ENCODE measurements around the gene LRMDA.

DNA sequence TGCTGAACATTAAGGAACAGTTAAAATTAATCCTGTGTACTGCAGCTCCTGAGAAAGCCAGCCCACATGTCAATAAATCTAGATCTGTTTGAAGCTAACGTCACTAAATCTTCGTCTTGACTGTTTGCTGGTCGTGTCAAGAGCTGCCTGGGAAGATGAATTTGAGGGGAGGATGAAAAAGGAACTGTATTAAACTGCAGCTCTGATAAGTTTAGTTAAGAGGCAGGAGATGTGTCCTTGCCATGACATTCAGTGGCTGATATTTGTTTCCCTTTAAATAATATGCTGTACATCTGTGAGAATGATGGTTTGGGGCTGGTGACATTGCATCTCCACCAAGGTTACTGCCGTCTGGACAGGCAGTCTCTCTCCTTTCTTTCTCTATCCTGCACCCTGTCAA lies 435.3 kb downstream of the LRMDA start:
- TF ChIP-seq POLR2A (IDR thresholded peaks at IDR 0.05), result no peak
- TF ChIP-seq, protein P1, sequence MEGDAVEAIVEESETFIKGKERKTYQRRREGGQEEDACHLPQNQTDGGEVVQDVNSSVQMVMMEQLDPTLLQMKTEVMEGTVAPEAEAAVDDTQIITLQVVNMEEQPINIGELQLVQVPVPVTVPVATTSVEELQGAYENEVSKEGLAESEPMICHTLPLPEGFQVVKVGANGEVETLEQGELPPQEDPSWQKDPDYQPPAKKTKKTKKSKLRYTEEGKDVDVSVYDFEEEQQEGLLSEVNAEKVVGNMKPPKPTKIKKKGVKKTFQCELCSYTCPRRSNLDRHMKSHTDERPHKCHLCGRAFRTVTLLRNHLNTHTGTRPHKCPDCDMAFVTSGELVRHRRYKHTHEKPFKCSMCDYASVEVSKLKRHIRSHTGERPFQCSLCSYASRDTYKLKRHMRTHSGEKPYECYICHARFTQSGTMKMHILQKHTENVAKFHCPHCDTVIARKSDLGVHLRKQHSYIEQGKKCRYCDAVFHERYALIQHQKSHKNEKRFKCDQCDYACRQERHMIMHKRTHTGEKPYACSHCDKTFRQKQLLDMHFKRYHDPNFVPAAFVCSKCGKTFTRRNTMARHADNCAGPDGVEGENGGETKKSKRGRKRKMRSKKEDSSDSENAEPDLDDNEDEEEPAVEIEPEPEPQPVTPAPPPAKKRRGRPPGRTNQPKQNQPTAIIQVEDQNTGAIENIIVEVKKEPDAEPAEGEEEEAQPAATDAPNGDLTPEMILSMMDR (IDR thresholded peaks at IDR 0.05), result no peak

All from body of pancreas (tissue), 4 donors.